Keratinocyte (primary cell): ENCODE results near the gene E2F8. TPM values are rescaled to one million over a fixed set of nuclear protein-coding genes. Genes with fewer than 3 reads are reported as not detected.

ENCODE experiments used
- DNase-seq: peaks from one replicate; pipeline ENCODE4 v3.0.0-alpha.2; 2011; ENCODE audit warnings: low read depth, missing footprints, low spot score
- FAIRE-seq: peaks from 2 replicates; lab custom pipeline; 2011; peaks lifted over from hg19 to GRCh38; lab: Jason Lieb, UNC
- H2AFZ ChIP-seq: 2 replicates; pipeline ENCODE4 v1.6.0; 2012; ENCODE audit warnings: low read length, control low read depth, inconsistent platforms; ENCODE audit not compliant: control insufficient read depth
- H3K27ac ChIP-seq: 2 replicates; pipeline ENCODE4 v1.5.1; 2011; ENCODE audit warnings: low read length; ENCODE audit not compliant: control insufficient read depth, insufficient read depth
- H3K27me3 ChIP-seq: 3 replicates; pipeline ENCODE4 v1.6.0; 2011; ENCODE audit warnings: low read length; ENCODE audit not compliant: control insufficient read depth, insufficient read depth; ENCODE audit errors: extremely low read depth
- H3K36me3 ChIP-seq, 2 experiments: 2 replicates in 1 of 2; 3 replicates in 1 of 2; pipeline ENCODE4 v1.5.1; 2011; ENCODE audit warnings: low read length in 2 of 2, mild to moderate bottlenecking in 1 of 2; ENCODE audit not compliant: control insufficient read depth in 2 of 2, insufficient read depth in 2 of 2; ENCODE audit errors: extremely low read depth in 1 of 2
- H3K4me1 ChIP-seq: 3 replicates; pipeline ENCODE4 v1.5.1; 2011; ENCODE audit warnings: low read length; ENCODE audit not compliant: control insufficient read depth, insufficient read depth; ENCODE audit errors: extremely low read depth
- H3K4me2 ChIP-seq: 3 replicates; pipeline ENCODE4 v1.6.0; 2011; ENCODE audit warnings: low read depth, low read length; ENCODE audit not compliant: control insufficient read depth, insufficient read depth; ENCODE audit errors: extremely low read depth
- H3K4me3 ChIP-seq, 3 experiments: fragments of 200-600 bp in 1 of 3; sonication (generic) in 1 of 3; 2 replicates in 2 of 3; 3 replicates in 1 of 3; pipeline ENCODE4 v1.5.1; 2011 to 2016; ENCODE audit warnings: low read length in 3 of 3, mild to moderate bottlenecking in 3 of 3, control low read depth in 2 of 3, inconsistent platforms in 1 of 3, low read depth in 1 of 3, mixed read lengths in 1 of 3, mixed run types in 1 of 3, moderate library complexity in 1 of 3; ENCODE audit not compliant: control insufficient read depth in 2 of 3, insufficient read depth in 2 of 3; ENCODE audit errors: extremely low read depth in 1 of 3
- H3K79me2 ChIP-seq: 2 replicates; pipeline ENCODE4 v1.6.0; 2012; ENCODE audit warnings: low read length; ENCODE audit not compliant: control insufficient read depth, insufficient read depth
- H3K9ac ChIP-seq: 3 replicates; pipeline ENCODE4 v1.6.0; 2011; ENCODE audit warnings: low read length; ENCODE audit not compliant: control insufficient read depth, insufficient read depth; ENCODE audit errors: extremely low read depth
- H3K9me1 ChIP-seq: 3 replicates; pipeline ENCODE4 v1.6.0; 2011; ENCODE audit warnings: low read length; ENCODE audit not compliant: control insufficient read depth, insufficient read depth; ENCODE audit errors: extremely low read depth
- H3K9me3 ChIP-seq: 2 replicates; pipeline ENCODE4 v1.5.1; 2012; ENCODE audit warnings: low read depth, low read length; ENCODE audit not compliant: control insufficient read depth
- H4K20me1 ChIP-seq: 3 replicates; pipeline ENCODE4 v1.6.0; 2011; ENCODE audit warnings: low read length; ENCODE audit not compliant: control insufficient read depth, insufficient read depth; ENCODE audit errors: extremely low read depth
- EZH2 ChIP-seq: IDR thresholded peaks from one replicate; pipeline ENCODE4 v1.6.1; 2012; ENCODE audit warnings: inconsistent platforms, mild to moderate bottlenecking, low read length, moderate library complexity
- dilution Hi-C: fragments of 300-500 bp; cut with MboI; formaldehyde crosslinking; loops from one replicate; pipeline ENCODE4 v1.7.0; 2020; ENCODE audit warnings: low sequenced_read_pairs; ENCODE audit not compliant: extremely low pct_ligation_motif_present
- polyA plus RNA-seq, 5 experiments: library from polyadenylated mRNA; depleted of rRNA in 3 of 5; stranded (reverse) in 3 of 5; stranded (forward) in 1 of 5; unstranded in 1 of 5; fragments of >200 nt; gene quantifications; 1 replicate in 1 of 5; 2 replicates in 3 of 5; 3 replicates in 1 of 5; pipeline versions ENCODE4 v1.2.1 to v1.2.3, GENCODE V29; 2011 to 2012; ENCODE audit warnings: missing spikeins in 2 of 5, low read depth in 1 of 5, low replicate concordance in 1 of 5
- TF ChIP-seq, protein P1 (sequence below), 3 experiments: IDR thresholded peaks in 1 of 3; conservative IDR thresholded peaks in 1 of 3; optimal IDR thresholded peaks in 1 of 3; 2 replicates in 2 of 3; 3 replicates in 1 of 3; pipeline versions ENCODE3 to v1.5.1; 2011; ENCODE audit warnings: low read length in 3 of 3, mild to moderate bottlenecking in 3 of 3, moderate library complexity in 2 of 3, control low read depth in 1 of 3, inconsistent platforms in 1 of 3; ENCODE audit not compliant: insufficient read depth in 2 of 3; ENCODE audit errors: extremely low read depth in 1 of 3

The E2F8 gene
- polyA plus RNA-seq, 1 donor (not counting 4 experiments of a cell fraction or from before 2014, with no cell fraction given), result 2.0 TPM

DNA sequence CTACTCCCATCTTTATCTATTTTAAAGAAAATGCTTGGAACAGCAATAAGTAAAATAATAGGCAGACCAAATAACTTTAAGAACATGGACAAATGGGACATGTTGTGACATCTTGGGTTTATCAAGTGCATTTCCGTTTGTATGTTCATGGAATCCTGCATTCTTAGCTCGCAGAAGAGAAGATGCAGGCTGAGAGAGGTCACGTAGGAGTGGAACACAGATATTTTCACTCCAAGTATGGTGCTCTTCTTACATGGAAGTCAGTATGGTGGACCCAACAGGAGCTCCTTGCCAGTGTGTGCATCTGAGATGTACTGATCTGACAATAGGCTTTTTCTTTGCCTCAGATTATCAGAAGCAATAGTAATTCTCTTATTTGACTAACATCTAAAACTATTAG is 1.7 kb downstream of the E2F8 start:
- Histone ChIP-seq H3K4me2 (peak overlapping the region; percentile 99), H3K79me2 (no peaks in the 10 kb centered on the region), H3K27me3 (no peaks in the 10 kb centered on the region), H2AFZ (no peak overlapping the region), H3K4me1 (peaks cover 31% of the 10 kb centered on the region), H4K20me1 (no peaks in the 10 kb centered on the region), H3K9me1 (peaks cover 2% of the 10 kb centered on the region), H3K36me3 (peaks cover 0 to 3% of the 10 kb centered on the region in 2 experiments), H3K9me3 (no peaks in the 10 kb centered on the region), H3K4me3 (no peak overlapping the region), H3K27ac (no peak overlapping the region), H3K9ac (no peak overlapping the region)
- DNase-seq (no peak), FAIRE-seq (no peak)
- dilution Hi-C loops, result no loop called here
- TF ChIP-seq, protein P1, sequence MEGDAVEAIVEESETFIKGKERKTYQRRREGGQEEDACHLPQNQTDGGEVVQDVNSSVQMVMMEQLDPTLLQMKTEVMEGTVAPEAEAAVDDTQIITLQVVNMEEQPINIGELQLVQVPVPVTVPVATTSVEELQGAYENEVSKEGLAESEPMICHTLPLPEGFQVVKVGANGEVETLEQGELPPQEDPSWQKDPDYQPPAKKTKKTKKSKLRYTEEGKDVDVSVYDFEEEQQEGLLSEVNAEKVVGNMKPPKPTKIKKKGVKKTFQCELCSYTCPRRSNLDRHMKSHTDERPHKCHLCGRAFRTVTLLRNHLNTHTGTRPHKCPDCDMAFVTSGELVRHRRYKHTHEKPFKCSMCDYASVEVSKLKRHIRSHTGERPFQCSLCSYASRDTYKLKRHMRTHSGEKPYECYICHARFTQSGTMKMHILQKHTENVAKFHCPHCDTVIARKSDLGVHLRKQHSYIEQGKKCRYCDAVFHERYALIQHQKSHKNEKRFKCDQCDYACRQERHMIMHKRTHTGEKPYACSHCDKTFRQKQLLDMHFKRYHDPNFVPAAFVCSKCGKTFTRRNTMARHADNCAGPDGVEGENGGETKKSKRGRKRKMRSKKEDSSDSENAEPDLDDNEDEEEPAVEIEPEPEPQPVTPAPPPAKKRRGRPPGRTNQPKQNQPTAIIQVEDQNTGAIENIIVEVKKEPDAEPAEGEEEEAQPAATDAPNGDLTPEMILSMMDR (optimal IDR thresholded peaks at IDR 0.05 in 1 of 3, IDR thresholded peaks at IDR 0.05 in 1 of 3, conservative IDR thresholded peaks at IDR 0.05 in 1 of 3; ENCODE audit: extremely low read depth in 1 of 3, insufficient read depth in 2 of 3, low read length in 3 of 3), result no peak
- TF ChIP-seq EZH2, result no peak

DNA sequence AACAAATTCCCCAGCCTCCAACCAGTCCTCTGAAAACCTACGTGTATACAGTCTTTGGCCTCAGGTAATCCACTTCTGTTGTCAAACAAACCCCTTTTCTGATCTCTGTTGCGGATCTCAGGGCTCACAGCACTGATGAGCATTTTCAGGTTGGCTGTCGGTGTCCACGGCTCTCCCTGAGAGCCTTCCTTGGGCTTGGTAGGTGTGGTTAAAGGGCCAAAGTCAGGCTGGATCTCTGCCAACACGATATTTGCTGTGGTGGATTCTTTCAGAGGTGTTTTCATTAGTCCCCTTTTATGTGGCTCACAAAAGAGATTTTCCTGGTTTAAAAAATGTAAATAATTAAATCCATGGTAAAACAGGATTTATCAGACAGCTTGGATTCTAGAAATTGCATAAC is 2.9 kb downstream of the E2F8 start:
- no peak overlapping the region for H2AFZ ChIP-seq

More for the DNA sequence above, 2.9 kb downstream of the E2F8 start:
- FAIRE-seq (no peak), DNase-seq (no peak)
- Histone ChIP-seq H3K27ac (no peak overlapping the region), H3K4me3 (no peak overlapping the region), H3K27me3 (no peaks in the 10 kb centered on the region), H3K9ac (no peak overlapping the region), H3K9me1 (peaks cover under 1% of the 10 kb centered on the region), H4K20me1 (no peaks in the 10 kb centered on the region), H3K9me3 (no peaks in the 10 kb centered on the region), H3K79me2 (no peaks in the 10 kb centered on the region), H3K4me2 (no peak overlapping the region), H3K36me3 (peaks cover 0 to 3% of the 10 kb centered on the region in 2 experiments), H3K4me1 (peaks cover 25% of the 10 kb centered on the region)
- dilution Hi-C loops, result no loop called here
- no peak for TF ChIP-seq EZH2
- TF ChIP-seq, protein P1 (optimal IDR thresholded peaks at IDR 0.05 in 1 of 3, IDR thresholded peaks at IDR 0.05 in 1 of 3, conservative IDR thresholded peaks at IDR 0.05 in 1 of 3; ENCODE audit: extremely low read depth in 1 of 3, insufficient read depth in 2 of 3, low read length in 3 of 3), result no peak
